H4 (cell line): Measurements from ENCODE around the gene RFTN1. TPM values are rescaled to one million over a fixed set of nuclear protein-coding genes. Genes with fewer than 3 reads are reported as not detected.

Experiments
- DNase-seq: peaks from one replicate; pipeline ENCODE4 v3.0.0-alpha.2; 2015; ENCODE audit warnings: low spot score
- total RNA-seq: library from RNA; depleted of rRNA; stranded (reverse); fragments of >200 nt; shearing (Covaris generic); gene quantifications from 2 replicates; pipeline ENCODE4 v1.2.3, GENCODE V29; 2014

Gene RFTN1
- total RNA-seq, 1 experiment from 2014 or later, result 5.4 TPM

DNA sequence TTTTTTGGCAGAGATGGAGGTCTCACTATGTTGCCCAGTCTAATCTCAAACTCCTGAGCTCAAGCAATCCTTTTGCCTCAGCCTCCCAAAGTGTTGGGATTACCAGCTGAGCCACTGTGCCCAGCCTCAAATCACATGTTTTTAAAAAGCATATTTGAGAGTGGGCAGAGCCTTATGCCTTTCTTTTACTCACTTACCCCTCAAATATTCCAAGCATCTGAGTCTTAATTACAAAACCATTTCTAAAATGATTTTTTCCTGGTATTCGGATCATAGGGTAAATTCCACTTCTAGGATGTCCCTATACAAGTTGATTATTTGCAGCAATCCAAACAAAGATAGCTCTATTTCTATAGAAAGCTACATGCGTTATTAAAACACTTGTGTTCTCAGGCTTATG is 106.1 kb downstream of the RFTN1 start:
- DNase-seq, result no peak

DNA sequence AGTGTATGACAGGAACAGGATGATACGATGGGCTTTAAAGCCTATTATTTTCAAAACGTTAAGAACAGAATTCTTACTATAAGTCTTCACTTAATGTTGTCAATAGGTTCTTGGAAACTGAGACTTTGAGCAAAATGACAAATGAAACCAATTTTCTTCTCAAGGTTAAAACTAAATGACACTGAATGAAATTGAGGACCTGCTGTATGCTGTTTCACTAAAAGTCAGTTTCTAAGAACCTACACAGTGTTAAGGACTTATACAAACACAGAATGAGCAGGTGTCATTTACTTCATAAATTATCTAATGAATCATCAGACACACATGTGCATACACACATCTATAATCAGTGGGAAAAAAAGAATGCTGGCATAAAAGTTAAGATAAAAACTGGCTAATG is 106.9 kb downstream of the RFTN1 start:
- no peak for DNase-seq

DNA sequence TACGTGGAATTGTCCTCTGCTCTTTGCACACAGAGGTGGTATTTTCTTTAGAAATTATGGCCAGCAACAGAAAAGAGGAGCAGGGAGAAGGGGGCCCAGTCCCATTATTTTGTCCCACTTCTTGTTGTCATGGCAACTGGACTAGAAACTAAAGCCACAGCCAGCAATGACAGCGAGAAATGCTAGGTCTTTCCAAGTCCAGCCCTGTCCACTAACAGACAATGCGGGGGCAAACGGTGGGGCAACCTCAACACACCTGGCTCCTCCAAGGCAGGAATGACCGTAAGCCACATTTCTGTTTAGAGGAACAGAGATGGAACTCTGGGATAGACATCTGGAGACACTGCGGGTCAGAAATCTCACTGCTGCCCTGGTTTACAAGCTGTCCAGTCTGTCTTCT is 107.3 kb downstream of the RFTN1 start:
- DNase-seq, result no peak

DNA sequence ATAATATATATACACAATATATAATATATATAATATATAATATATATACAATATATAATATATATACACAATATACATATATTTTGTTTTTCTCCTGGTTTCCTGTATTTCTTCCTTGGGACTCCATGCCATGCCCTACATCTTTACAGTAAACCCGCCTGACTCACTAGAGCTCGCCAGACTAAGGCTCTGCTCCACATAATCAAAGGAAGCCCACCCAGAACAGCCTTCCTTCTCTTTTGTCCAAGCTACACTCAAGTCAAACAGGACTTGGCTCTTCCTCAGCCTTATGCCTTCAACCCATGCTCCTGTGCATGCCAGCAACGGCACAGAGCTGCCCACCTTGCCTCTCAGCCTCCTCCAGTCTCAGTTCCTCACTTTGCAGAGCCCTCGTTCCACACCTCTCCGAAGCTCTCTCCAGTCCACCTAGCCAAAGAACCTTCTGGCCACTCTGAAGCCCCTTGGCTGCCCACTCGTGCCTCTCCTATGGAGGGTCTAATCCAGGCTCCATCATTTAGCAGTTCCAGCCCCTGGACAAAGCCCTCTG is 109.1 kb downstream of the RFTN1 start:
- no peak for DNase-seq

DNA sequence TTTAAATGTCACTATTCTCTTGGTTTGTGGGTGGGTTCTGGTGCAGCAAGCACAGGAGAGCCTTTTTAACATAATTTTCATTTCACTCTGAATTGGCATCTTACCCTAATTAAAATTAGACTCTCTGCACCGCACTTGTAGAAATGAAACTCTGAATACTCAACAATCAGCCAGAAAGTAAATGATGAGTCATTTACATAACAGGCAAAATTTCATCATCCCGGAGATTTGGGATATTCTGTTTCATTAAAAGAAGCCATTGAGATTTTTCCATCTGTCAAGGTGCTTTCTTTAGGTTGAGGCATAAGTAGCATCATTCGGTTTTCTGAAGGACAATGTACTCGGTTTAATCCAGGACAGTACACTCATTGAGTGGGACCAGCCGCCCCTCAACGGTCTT is 111.0 kb downstream of the RFTN1 start:
- no peak for DNase-seq

DNA sequence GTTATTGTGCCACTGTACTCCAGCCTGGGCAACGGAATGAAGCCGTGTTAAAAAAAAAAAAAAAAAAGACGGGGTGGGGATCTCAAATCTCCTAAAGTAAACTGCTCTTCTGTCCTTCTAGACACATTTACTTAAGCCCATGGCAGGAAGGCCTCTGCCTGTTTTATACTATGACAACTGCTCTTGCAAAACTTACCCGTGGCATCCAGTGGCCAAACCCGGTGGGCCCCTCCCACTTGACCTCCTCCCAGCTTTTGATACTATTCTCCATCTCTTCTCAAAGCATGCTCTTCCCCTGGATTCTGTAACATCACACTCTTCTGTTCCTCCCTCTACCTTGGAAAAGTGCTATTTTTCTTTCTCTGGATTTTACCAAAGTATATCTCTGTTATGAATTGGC is 112.2 kb downstream of the RFTN1 start:
- DNase-seq, result no peak

DNA sequence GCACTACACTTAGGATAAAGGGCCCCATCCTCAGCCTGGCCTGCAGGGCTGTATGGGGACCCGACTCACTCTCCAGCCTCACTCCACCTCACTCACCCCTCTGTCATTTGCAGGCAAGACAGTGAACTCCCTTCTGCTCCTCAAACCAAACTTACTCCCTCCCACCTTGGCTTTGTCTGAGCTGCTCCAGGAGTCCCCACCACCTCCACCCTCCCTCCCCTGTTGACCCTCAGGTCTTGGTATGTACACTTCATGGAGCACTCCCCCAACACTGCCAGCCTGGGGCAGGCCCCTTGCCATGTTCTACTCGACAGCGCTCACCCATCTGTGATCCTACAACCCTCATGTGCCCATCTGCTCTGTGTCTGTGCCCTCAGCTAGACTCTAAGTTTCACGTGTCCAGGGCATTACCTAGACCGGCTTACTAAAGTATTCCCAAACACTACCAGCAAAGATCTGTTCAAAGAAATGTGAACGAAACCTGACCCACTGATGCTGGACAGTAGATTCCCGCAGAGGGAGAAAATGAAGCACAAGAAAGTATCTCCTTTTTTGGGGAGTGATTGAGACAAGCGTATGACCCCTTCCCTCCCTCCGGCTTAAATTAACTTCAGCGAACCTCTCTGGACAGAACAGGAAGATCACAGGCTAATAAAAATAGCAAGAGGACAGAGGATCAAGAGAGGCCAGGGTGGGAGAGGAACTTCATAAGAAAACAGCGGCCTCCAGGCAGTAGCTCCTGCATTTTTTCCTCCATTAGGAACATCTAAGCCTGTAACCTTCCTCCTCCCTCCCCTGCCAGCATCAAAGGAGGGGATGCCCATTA is 113.2 kb downstream of the RFTN1 start:
- DNase-seq, result no peak

DNA sequence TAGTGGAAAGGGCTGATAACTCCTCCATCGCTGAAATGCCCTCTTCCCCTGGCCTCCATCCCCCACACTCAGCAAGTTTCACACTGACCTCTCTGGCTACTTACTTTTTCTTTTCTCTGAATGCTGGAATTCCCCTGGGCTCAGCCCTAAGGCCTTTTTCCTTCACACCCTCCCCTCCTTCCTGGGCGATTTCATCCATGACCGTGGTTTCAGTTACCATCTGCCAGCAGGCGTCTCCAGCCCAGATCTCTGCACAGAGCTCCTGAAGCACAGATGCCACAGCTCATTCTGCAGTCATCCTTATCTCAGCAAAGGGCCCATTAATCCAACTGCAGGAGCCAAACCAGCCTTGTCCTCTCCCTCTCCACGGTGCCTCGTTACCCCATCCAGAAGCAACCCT is 114.0 kb downstream of the RFTN1 start:
- peak; percentile 62 for DNase-seq

DNA sequence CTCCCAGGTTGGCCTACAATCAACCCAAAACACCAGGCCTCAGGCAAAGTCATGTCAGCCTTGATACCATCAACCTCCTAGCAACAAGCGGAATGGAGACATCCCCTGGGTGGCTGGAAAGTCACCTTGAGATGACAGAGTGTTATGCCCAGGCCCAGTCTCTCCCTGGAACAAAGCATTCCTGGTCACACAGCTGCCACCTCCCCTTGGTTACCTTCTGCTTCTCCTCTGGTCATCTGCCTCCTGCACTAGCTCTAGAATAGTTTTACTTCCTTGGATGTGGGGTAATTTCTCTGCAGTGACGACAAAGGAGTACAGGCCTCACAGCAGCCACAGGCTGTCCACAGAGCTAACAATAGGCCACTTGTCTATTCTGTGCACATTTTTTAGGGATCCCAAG is 114.9 kb downstream of the RFTN1 start:
- no peak for DNase-seq

DNA sequence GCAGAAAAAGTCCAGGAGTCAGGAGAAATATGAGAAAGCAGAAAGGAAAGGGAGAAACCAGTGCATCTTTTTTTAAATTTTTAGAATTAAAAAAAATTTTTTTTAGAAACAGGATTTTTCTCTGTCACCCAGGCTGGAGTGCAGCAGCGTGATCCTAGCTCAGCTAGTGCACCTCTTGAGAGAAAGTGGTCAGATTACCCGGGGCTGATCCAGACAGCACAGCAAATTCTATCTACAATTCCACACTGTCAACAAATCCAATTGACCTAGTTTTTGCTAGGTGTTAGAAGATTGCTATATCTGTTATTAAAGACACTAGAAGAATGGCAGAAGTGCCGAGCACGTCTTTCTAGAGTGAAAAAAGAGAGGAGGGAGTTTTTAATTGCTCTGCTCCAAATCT is 117.3 kb downstream of the RFTN1 start:
- no peak for DNase-seq

DNA sequence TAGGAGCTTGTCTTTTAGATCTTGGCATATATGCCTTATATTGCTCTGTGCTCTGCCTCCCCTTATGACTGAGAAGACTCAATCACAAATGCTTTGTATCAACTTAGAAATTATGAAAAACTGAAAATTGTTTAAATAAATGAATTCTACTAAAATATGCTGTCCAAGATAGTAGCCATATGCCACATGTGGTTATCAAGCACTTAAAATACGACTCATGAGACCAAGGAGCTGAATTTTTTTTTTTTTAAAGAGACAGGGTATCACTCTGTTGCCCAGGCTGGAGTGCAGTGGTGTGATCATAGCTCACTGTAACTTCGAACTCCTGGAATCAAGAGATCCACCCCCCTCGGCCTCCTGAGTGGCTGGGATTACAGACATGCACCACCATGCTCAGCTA is 118.3 kb downstream of the RFTN1 start:
- no peak for DNase-seq

DNA sequence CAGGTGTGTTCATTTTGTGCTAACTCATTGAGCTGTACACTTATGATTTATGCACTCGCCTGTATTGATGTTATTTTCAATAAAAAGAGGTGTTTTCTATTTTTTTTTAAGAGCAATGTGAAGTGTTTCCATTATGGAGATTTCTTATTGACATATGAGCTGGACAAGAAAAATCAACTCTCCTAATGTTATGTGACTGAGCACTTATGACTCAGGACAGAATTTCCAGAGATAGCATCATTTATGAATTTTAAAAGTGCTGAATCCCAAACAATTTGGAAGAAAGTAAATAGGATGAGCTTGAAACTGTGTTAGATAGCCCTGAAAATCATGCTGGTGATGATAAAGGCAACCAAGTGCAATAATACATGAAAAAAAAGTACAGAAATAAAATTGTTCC is 118.9 kb downstream of the RFTN1 start:
- DNase-seq, result no peak

DNA sequence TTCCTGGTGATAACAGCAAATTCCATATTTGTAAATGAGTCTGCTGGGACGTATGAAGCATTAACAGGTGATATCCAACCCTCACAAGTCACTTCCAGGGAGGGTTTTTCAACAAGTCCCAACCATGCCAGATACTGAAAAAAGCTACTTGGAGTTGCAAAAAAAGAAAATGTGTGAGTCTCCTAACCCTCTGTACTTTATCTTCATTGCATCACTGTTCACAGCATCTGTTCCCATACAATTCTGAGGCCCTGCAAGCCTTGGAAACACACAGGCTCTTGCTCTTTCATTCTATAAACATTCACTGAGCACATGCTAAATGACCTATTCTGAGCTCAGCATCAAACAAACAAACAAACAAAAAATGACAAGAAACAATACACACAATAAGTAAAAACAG is 120.8 kb downstream of the RFTN1 start:
- no peak for DNase-seq

DNA sequence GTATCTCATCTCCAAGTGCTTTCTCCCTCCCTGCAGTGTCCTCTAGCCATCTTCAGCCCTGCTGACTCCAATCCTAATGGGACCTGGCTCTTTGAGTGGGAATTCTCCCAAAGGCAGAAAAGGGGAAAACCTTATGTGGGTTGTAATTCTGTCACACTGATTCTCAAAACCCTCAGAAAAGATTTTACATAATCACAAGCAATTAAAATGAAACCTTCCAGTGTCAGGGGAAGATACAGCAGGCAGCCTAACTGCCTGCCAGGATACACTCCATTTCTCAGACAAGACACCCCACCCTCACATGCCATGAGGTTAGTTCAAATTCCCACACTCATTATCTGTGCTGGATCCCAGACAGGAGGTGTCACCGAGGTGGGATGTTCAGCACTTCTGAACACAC is 121.4 kb downstream of the RFTN1 start:
- no peak for DNase-seq

DNA sequence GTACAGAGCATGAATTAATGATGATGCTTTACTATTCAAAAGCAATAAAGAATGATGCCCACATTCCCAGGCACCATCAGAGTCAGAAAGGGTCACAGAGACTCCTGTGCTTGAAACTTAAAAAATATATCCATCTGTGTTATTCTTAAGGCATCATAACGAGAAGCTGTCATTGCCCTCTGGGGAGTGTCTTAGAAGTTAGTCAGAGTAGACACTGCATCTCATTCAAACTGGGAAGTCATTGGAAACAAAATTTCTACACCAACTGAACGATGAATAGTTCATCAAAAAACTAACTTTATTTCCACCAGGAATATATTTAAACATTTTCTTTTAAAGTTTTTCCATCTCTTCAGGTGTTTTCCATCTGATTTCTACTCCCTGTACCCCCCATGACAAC is 122.9 kb downstream of the RFTN1 start:
- DNase-seq, result no peak

DNA sequence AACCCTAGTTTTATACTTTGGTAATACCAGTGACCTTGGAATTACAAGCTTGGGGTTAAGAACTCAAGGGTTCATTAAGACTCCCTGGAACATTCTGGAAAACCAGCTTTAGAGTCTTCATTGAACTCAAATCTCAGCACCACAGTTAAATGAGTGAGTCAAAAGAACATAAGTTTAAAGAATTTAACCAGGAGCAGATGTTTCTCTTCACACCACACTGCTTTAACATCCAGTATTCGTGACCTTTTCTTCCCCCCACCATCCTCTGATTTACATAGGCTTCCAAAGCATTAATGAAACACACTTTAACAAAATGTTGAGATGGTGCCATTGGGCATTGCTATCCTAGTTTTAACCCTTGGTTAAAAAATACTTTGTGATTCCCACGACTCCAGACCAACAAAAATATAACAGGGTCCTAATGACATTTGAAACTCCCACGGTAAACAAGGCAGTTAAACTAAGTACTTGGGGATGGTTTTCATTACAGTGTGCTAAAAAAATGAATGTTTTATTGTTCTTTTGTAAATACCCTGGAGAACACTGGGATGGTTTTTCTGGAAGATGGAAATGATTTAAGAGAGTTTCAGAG is 124.6 kb downstream of the RFTN1 start:
- no peak for DNase-seq

DNA sequence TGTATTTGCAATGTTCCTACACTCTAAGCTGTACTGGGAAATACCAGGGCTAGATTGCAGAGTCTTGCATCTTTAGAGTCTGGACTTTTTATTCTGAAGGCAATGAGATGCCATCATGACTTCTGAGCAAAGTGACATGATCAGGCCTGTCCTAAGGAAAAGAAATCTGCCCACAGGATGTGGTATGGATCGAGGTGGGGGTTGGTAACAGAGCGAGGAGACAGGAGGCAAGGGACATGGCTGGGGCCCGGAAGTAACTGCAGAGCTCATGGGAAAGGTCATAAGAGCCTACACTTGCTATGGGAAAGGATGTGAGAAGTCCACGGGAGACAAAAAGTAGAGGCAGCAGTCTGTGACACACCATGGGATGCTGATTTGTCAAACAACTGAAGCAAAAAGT is 126.9 kb downstream of the RFTN1 start:
- DNase-seq, result no peak

DNA sequence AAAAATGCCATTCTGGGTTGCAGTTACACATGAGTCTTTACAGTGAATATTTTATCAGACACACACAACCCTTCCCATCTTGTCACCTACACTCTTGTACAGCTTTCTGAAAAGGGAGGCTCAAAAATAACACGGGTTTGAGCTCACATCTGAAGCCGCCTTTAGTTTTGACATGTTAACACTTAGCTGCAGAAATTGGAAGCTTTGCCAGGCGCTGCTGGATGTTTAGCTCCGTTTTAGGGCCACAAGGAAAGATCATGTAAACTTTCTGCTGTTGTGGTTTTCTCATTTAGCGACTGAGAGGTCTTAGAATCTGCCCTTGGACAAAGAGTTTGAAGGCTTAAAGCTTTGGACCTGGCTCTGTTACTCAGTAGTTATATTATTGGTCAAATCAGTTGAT is 128.3 kb downstream of the RFTN1 start:
- DNase-seq, result no peak

DNA sequence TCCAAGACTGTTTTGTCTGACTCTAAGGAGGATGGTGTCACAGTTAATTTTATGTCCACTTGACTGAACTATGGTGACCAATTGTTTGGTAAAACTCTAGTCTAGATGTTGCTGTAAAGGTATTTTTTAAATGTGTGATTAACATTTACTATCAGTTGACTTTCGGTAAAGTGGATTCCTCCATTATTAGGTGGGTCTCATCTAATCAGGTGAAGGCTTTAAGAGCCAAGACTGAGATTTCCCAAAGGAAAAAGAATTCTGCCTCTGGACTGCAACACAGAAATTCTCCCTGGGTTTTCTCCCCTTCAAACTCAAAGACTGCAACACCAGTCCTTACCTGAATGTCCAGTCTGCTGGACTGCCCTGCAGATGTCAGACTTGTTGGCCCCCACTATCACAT is 129.6 kb downstream of the RFTN1 start:
- DNase-seq, result no peak

DNA sequence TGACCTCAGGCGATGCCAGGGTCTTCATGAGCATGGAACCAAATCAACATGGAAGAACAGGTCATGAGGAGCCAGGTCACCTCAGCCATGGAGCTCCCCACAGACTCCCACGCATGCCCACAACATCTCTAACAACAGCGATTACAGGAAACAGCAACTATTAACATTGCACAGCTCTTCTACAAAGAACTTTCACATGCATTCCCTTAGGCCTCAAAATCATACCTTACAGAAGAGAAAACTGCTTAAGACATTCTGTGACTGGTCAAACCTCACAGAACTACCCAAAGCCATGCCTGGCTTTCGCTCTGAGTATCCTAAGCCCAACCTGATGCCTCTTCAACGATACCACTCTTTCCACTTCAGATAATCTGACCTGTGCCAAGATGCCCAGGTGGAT is 130.7 kb downstream of the RFTN1 start:
- no peak for DNase-seq

DNA sequence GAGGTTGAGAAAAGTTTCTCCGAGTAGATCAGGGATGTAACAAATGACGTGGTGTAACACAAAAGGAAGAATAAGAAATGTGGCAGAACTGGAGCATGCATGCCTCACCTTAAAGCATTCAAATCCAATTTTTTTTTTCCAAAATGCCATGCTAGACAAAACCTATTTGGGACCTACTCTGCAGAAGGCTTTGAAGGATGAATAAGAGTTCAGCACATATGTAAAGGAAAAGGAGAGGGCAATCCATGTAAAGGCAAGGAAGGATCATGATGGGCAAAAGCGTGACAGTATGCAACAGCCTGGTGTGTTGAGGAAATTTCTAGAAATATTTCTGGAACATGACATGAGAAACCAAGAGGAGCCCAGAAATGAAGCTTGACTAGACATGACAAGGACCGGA is 132.1 kb downstream of the RFTN1 start:
- no peak for DNase-seq

DNA sequence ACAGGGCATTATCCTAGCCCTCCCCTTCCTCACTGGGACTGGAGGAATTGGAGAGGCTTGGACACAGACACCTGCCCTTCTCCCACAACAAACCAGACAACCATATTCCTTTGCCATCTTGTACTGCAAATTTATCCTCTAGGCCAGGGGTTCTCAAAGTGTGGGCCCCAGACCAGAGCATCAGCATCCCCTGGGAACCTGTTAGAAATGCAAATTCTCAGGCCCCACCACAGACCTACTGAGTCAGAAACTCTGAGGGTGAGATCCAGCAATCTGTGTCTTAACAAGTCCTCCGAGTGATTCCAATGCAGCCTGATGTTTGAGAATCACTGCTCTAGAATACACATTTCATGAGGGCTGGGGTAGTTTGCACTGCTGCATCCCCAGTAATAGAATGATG is 133.1 kb downstream of the RFTN1 start:
- DNase-seq, result no peak

DNA sequence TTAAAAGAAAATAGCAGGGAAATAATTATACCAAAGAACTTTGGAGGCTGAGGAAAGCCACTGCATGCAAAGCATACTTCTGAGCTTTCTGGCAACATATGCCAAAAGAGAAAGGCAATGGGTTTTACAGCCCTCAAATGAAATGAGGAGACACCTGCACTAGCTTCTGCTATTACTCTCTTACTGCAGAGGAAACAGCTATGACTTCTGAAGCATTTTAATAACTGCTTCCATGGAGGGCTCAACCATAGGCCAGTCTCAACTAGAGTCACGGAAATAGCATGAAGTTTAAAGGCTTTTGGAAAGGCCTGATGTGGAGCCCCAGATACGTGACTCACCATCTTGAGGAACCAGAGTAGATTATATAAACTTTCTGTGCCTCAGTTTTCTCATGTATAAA is 133.7 kb downstream of the RFTN1 start:
- no peak for DNase-seq

DNA sequence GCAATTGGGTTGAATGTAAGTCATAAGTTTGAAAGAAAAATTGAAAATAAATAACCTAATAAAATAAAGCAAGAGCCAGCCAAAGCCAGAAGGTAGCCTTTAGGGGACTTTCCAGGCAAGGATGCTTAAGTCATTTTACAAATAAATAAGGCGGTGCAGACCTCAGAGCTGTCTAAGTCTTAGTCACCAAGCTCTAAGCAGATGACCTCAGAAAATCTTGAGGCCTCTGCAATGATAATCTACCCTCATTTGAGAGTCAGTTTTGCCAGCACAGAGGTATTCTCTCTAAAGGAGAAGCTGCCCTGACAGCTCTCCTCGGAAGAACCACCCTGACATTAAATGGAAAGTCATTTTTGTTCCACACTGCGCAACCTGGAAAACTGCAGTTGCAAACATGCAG is 134.6 kb downstream of the RFTN1 start:
- no peak for DNase-seq
